Tibial nerve (tissue), 4 donors: ENCODE data around the gene ZNF319.

Experiments used
- CTCF ChIP-seq, 5 experiments: fragments of 200-600 bp in 3 of 5; fragments of 450-650 bp in 2 of 5; sonication (generic) in 3 of 5; IDR thresholded peaks; one replicate each; pipeline ENCODE4 v1.5.1; 2016 to 2019; ENCODE audit warnings: antibody characterized with exemption in 5 of 5, mild to moderate bottlenecking in 3 of 5, moderate library complexity in 2 of 5
- EP300 ChIP-seq, 2 donors: sonication (generic); formaldehyde crosslinking; IDR thresholded peaks; one replicate each; pipeline ENCODE4 v1.6.1; 2017; ENCODE audit warnings: antibody characterized with exemption in 2 of 2, mild to moderate bottlenecking in 1 of 2
- POLR2A ChIP-seq, 2 donors: fragments of 450-650 bp; IDR thresholded peaks; one replicate each; pipeline ENCODE4 v1.6.1; 2017; ENCODE audit warnings: antibody characterized with exemption in 2 of 2, mild to moderate bottlenecking in 2 of 2, moderate library complexity in 2 of 2

- no peak for TF ChIP-seq CTCF (IDR thresholded peaks at IDR 0.05)
- TF ChIP-seq EP300 (IDR thresholded peaks at IDR 0.05), result no peak
- no peak for TF ChIP-seq POLR2A (IDR thresholded peaks at IDR 0.05)
These were observed 51.5 kb downstream of the ZNF319 start for GRCh38 chr16:57949013-57949412.
